Measurements from ENCODE around the gene TAF1B. TPM values are rescaled to one million over a fixed set of nuclear protein-coding genes. Genes with fewer than 3 reads are reported as not detected.

Gene TAF1B
- total RNA-seq, 1 experiment from 2014 or later, result 58.6 TPM

- DNase-seq, result no peak
- Histone ChIP-seq H3K9me3 (ENCODE audit: low read length) (no peaks in the 10 kb centered on the region), H3K27ac (ENCODE audit: low read length) (no peak overlapping the region), H3K27me3 (ENCODE audit: low read length) (no peaks in the 10 kb centered on the region), H2AFZ (ENCODE audit: low read length) (no peak overlapping the region), H3K9me2 (replicated peaks; ENCODE audit: insufficient read depth, low read length) (no peaks in the 10 kb centered on the region), H3K36me3 (ENCODE audit: insufficient read depth, low read length) (no peaks in the 10 kb centered on the region), H4K20me1 (ENCODE audit: insufficient read depth, low read depth, low read length) (no peaks in the 10 kb centered on the region), H3K4me1 (ENCODE audit: low read length) (no peaks in the 10 kb centered on the region), H3K4me2 (ENCODE audit: low read depth, low read length, poor library complexity, severe bottlenecking) (no peak overlapping the region), H3K4me3 (ENCODE audit: low read length) (no peak overlapping the region), H3K9ac (ENCODE audit: low read length) (no peak overlapping the region), H3K79me2 (ENCODE audit: low read length) (no peaks in the 10 kb centered on the region)
Observed at GRCh38 chr2:9974343-9974742, 131.1 kb downstream of the TAF1B start.

GRCh38 chr2:9975328-9975727, 132.1 kb downstream of the TAF1B start:
- no peaks in the 10 kb centered on the region for H4K20me1 ChIP-seq (ENCODE audit: insufficient read depth, low read depth, low read length)
- no peaks in the 10 kb centered on the region for H3K4me1 ChIP-seq (ENCODE audit: low read length)
- H3K4me2 ChIP-seq (ENCODE audit: low read depth, low read length, poor library complexity, severe bottlenecking), result no peak overlapping the region

GRCh38 chr2:9975805-9976447, 132.7 kb downstream of the TAF1B start:
- no peaks in the 10 kb centered on the region for H3K4me1 ChIP-seq (ENCODE audit: low read length)
- H3K9me3 ChIP-seq (ENCODE audit: low read length), result no peaks in the 10 kb centered on the region
- no peaks in the 10 kb centered on the region for H3K79me2 ChIP-seq (ENCODE audit: low read length)
- no peak for DNase-seq
- no peak overlapping the region for H3K4me3 ChIP-seq (ENCODE audit: low read length)
- no peaks in the 10 kb centered on the region for H3K9me2 ChIP-seq (replicated peaks; ENCODE audit: insufficient read depth, low read length)
- H4K20me1 ChIP-seq (ENCODE audit: insufficient read depth, low read depth, low read length), result no peaks in the 10 kb centered on the region
- H3K27me3 ChIP-seq (ENCODE audit: low read length), result no peaks in the 10 kb centered on the region
- no peak overlapping the region for H3K9ac ChIP-seq (ENCODE audit: low read length)
- no peak overlapping the region for H2AFZ ChIP-seq (ENCODE audit: low read length)
- H3K27ac ChIP-seq (ENCODE audit: low read length), result no peak overlapping the region
- no peaks in the 10 kb centered on the region for H3K36me3 ChIP-seq (ENCODE audit: insufficient read depth, low read length)
- no peak overlapping the region for H3K4me2 ChIP-seq (ENCODE audit: low read depth, low read length, poor library complexity, severe bottlenecking)

More at GRCh38 chr2:9975328-9975727, 132.1 kb downstream of the TAF1B start:
- Histone ChIP-seq H3K27me3 (ENCODE audit: low read length) (no peaks in the 10 kb centered on the region), H3K36me3 (ENCODE audit: insufficient read depth, low read length) (no peaks in the 10 kb centered on the region), H3K9me2 (replicated peaks; ENCODE audit: insufficient read depth, low read length) (no peaks in the 10 kb centered on the region), H3K9me3 (ENCODE audit: low read length) (no peaks in the 10 kb centered on the region), H2AFZ (ENCODE audit: low read length) (no peak overlapping the region), H3K4me3 (ENCODE audit: low read length) (no peak overlapping the region), H3K79me2 (ENCODE audit: low read length) (no peaks in the 10 kb centered on the region), H3K27ac (ENCODE audit: low read length) (no peak overlapping the region), H3K9ac (ENCODE audit: low read length) (no peak overlapping the region)
- DNase-seq, result no peak

GRCh38 chr2:9979977-9980376, 136.7 kb downstream of the TAF1B start:
- no peaks in the 10 kb centered on the region for H3K36me3 ChIP-seq (ENCODE audit: insufficient read depth, low read length)
- DNase-seq, result no peak
- no peak overlapping the region for H3K4me3 ChIP-seq (ENCODE audit: low read length)
- no peak overlapping the region for H2AFZ ChIP-seq (ENCODE audit: low read length)
- H3K9me3 ChIP-seq (ENCODE audit: low read length), result no peaks in the 10 kb centered on the region
- H3K9me2 ChIP-seq (replicated peaks; ENCODE audit: insufficient read depth, low read length), result no peaks in the 10 kb centered on the region
- no peaks in the 10 kb centered on the region for H3K27me3 ChIP-seq (ENCODE audit: low read length)
- no peak overlapping the region for H3K27ac ChIP-seq (ENCODE audit: low read length)
- no peaks in the 10 kb centered on the region for H3K79me2 ChIP-seq (ENCODE audit: low read length)
- H3K9ac ChIP-seq (ENCODE audit: low read length), result no peak overlapping the region
- no peaks in the 10 kb centered on the region for H4K20me1 ChIP-seq (ENCODE audit: insufficient read depth, low read depth, low read length)
- no peaks in the 10 kb centered on the region for H3K4me1 ChIP-seq (ENCODE audit: low read length)
- no peak overlapping the region for H3K4me2 ChIP-seq (ENCODE audit: low read depth, low read length, poor library complexity, severe bottlenecking)

- no peaks in the 10 kb centered on the region for H3K9me2 ChIP-seq (replicated peaks; ENCODE audit: insufficient read depth, low read length)
- DNase-seq, result no peak
- no peak overlapping the region for H3K4me3 ChIP-seq (ENCODE audit: low read length)
- H3K27ac ChIP-seq (ENCODE audit: low read length), result no peak overlapping the region
- H2AFZ ChIP-seq (ENCODE audit: low read length), result no peak overlapping the region
- no peaks in the 10 kb centered on the region for H3K79me2 ChIP-seq (ENCODE audit: low read length)
- H3K9me3 ChIP-seq (ENCODE audit: low read length), result no peaks in the 10 kb centered on the region
- no peak overlapping the region for H3K9ac ChIP-seq (ENCODE audit: low read length)
- H3K4me1 ChIP-seq (ENCODE audit: low read length), result no peaks in the 10 kb centered on the region
- H4K20me1 ChIP-seq (ENCODE audit: insufficient read depth, low read depth, low read length), result no peaks in the 10 kb centered on the region
- H3K4me2 ChIP-seq (ENCODE audit: low read depth, low read length, poor library complexity, severe bottlenecking), result no peak overlapping the region
- no peaks in the 10 kb centered on the region for H3K36me3 ChIP-seq (ENCODE audit: insufficient read depth, low read length)
- H3K27me3 ChIP-seq (ENCODE audit: low read length), result no peaks in the 10 kb centered on the region
Observed at GRCh38 chr2:9980520-9980919, 137.2 kb downstream of the TAF1B start.

GRCh38 chr2:9981655-9982054, 138.4 kb downstream of the TAF1B start:
- no peaks in the 10 kb centered on the region for H3K36me3 ChIP-seq (ENCODE audit: insufficient read depth, low read length)
- H3K79me2 ChIP-seq (ENCODE audit: low read length), result no peaks in the 10 kb centered on the region
- H3K4me1 ChIP-seq (ENCODE audit: low read length), result no peaks in the 10 kb centered on the region
- no peaks in the 10 kb centered on the region for H3K27me3 ChIP-seq (ENCODE audit: low read length)
- no peak overlapping the region for H3K4me2 ChIP-seq (ENCODE audit: low read depth, low read length, poor library complexity, severe bottlenecking)
- DNase-seq, result no peak
- H3K27ac ChIP-seq (ENCODE audit: low read length), result no peak overlapping the region
- no peaks in the 10 kb centered on the region for H3K9me2 ChIP-seq (replicated peaks; ENCODE audit: insufficient read depth, low read length)
- H3K4me3 ChIP-seq (ENCODE audit: low read length), result no peak overlapping the region
- no peaks in the 10 kb centered on the region for H3K9me3 ChIP-seq (ENCODE audit: low read length)
- H3K9ac ChIP-seq (ENCODE audit: low read length), result no peak overlapping the region
- H4K20me1 ChIP-seq (ENCODE audit: insufficient read depth, low read depth, low read length), result no peaks in the 10 kb centered on the region
- H2AFZ ChIP-seq (ENCODE audit: low read length), result no peak overlapping the region

GRCh38 chr2:9982248-9982647, 139.0 kb downstream of the TAF1B start:
- no peak overlapping the region for H3K9ac ChIP-seq (ENCODE audit: low read length)
- no peak overlapping the region for H3K4me3 ChIP-seq (ENCODE audit: low read length)
- no peaks in the 10 kb centered on the region for H3K79me2 ChIP-seq (ENCODE audit: low read length)
- H3K36me3 ChIP-seq (ENCODE audit: insufficient read depth, low read length), result no peaks in the 10 kb centered on the region
- H3K9me2 ChIP-seq (replicated peaks; ENCODE audit: insufficient read depth, low read length), result no peaks in the 10 kb centered on the region
- H4K20me1 ChIP-seq (ENCODE audit: insufficient read depth, low read depth, low read length), result no peaks in the 10 kb centered on the region
- H3K27ac ChIP-seq (ENCODE audit: low read length), result no peak overlapping the region
- no peak for DNase-seq
- no peaks in the 10 kb centered on the region for H3K27me3 ChIP-seq (ENCODE audit: low read length)
- no peaks in the 10 kb centered on the region for H3K4me1 ChIP-seq (ENCODE audit: low read length)
- H3K9me3 ChIP-seq (ENCODE audit: low read length), result no peaks in the 10 kb centered on the region
- H2AFZ ChIP-seq (ENCODE audit: low read length), result no peak overlapping the region
- H3K4me2 ChIP-seq (ENCODE audit: low read depth, low read length, poor library complexity, severe bottlenecking), result no peak overlapping the region

- no peak for DNase-seq
- Histone ChIP-seq H2AFZ (ENCODE audit: low read length) (no peak overlapping the region), H3K4me2 (ENCODE audit: low read depth, low read length, poor library complexity, severe bottlenecking) (no peak overlapping the region), H3K9ac (ENCODE audit: low read length) (no peak overlapping the region), H3K36me3 (ENCODE audit: insufficient read depth, low read length) (no peaks in the 10 kb centered on the region), H3K27me3 (ENCODE audit: low read length) (no peaks in the 10 kb centered on the region), H4K20me1 (ENCODE audit: insufficient read depth, low read depth, low read length) (no peaks in the 10 kb centered on the region), H3K9me3 (ENCODE audit: low read length) (no peaks in the 10 kb centered on the region), H3K79me2 (ENCODE audit: low read length) (no peaks in the 10 kb centered on the region), H3K9me2 (replicated peaks; ENCODE audit: insufficient read depth, low read length) (no peaks in the 10 kb centered on the region), H3K4me1 (ENCODE audit: low read length) (no peaks in the 10 kb centered on the region), H3K27ac (ENCODE audit: low read length) (no peak overlapping the region), H3K4me3 (ENCODE audit: low read length) (no peak overlapping the region)
Observed at GRCh38 chr2:9982891-9983290, 139.6 kb downstream of the TAF1B start.
